LHCN-M2 (cell line): Measurements from ENCODE around the gene SNAPC4. TPM values are rescaled to one million over a fixed set of nuclear protein-coding genes. Genes with fewer than 3 reads are reported as not detected.

ENCODE experiments used
- DNase-seq: peaks from one replicate; pipeline ENCODE4 v3.0.0-alpha.2; 2012; ENCODE audit warnings: low read depth
- total RNA-seq: library from RNA; depleted of rRNA; stranded (reverse); fragments of >200 nt; gene quantifications from 2 replicates; pipeline ENCODE4 v1.2.3, GENCODE V29; 2014

Gene SNAPC4
- total RNA-seq, 1 experiment from 2014 or later: 9.4 TPM

- no peak for DNase-seq
Observed at GRCh38 chr9:136371533-136371880, 28.5 kb downstream of the SNAPC4 start.

- DNase-seq: no peak
Observed at GRCh38 chr9:136370687-136371532, 29.1 kb downstream of the SNAPC4 start.

- no peak for DNase-seq
Observed at GRCh38 chr9:136370037-136370436, 29.9 kb downstream of the SNAPC4 start.

GRCh38 chr9:136368190-136368589, 31.8 kb downstream of the SNAPC4 start:
- no peak for DNase-seq

- DNase-seq: no peak
Observed at GRCh38 chr9:136367296-136368145, 32.4 kb downstream of the SNAPC4 start.

GRCh38 chr9:136366826-136367225, 33.1 kb downstream of the SNAPC4 start:
- no peak for DNase-seq

- no peak for DNase-seq
Observed at GRCh38 chr9:136365775-136366222, 34.2 kb downstream of the SNAPC4 start.

GRCh38 chr9:136364942-136365774, 34.8 kb downstream of the SNAPC4 start:
- DNase-seq: no peak

GRCh38 chr9:136363949-136364748, 35.8 kb downstream of the SNAPC4 start:
- DNase-seq: no peak

GRCh38 chr9:136363106-136363948, 36.6 kb downstream of the SNAPC4 start, which contains the start of gene DNLZ:
Gene DNLZ, minus strand, starts transcription at chr9:136363744. Its CDS starts 30 bp downstream, at chr9:136363714.
- DNase-seq: peak; percentile 91

- no peak for DNase-seq
Observed at GRCh38 chr9:136362450-136362784, 37.6 kb downstream of the SNAPC4 start.

GRCh38 chr9:136361754-136362449, 38.1 kb downstream of the SNAPC4 start:
- DNase-seq: no peak

- no peak for DNase-seq
Observed at GRCh38 chr9:136361047-136361753, 38.8 kb downstream of the SNAPC4 start.

GRCh38 chr9:136359774-136360718, 39.9 kb downstream of the SNAPC4 start:
- DNase-seq: no peak

GRCh38 chr9:136358888-136359287, 41.1 kb downstream of the SNAPC4 start:
- no peak for DNase-seq

GRCh38 chr9:136358016-136358415, 42.0 kb downstream of the SNAPC4 start:
- no peak for DNase-seq

- no peak for DNase-seq
Observed at GRCh38 chr9:136357202-136357725, 42.7 kb downstream of the SNAPC4 start.
